Measurements from ENCODE around the gene LCTL.

GRCh38 chr15:66588537-66588936, 22.7 kb upstream of the LCTL start:
- TF ChIP-seq CTCF (IDR thresholded peaks at IDR 0.05) (no peak), POLR2A (IDR thresholded peaks at IDR 0.05) (no peak)

All from vagina (tissue), 2 donors.